Esophagus muscularis mucosa (tissue), 3 donors: ENCODE data around the gene GMDS.

Source experiments
- CTCF ChIP-seq, 3 experiments: fragments of 200-600 bp in 2 of 3; fragments of 450-650 bp in 1 of 3; sonication (generic) in 2 of 3; IDR thresholded peaks; one replicate each; pipeline ENCODE4 v1.5.1; 2017 to 2019; ENCODE audit warnings: antibody characterized with exemption in 3 of 3, mild to moderate bottlenecking in 2 of 3, moderate library complexity in 1 of 3
- POLR2A ChIP-seq: fragments of 450-650 bp; IDR thresholded peaks from one replicate; pipeline ENCODE4 v1.6.1; 2017; ENCODE audit warnings: antibody characterized with exemption, moderate library complexity, mild to moderate bottlenecking, low read depth
- POLR2AphosphoS5 ChIP-seq, 2 donors: sonication (generic); formaldehyde crosslinking; IDR thresholded peaks; one replicate each; pipeline ENCODE4 v1.6.1; 2017; ENCODE audit warnings: antibody characterized with exemption in 2 of 2

GRCh38 chr6:2197984-2198383 lies 47.4 kb downstream of the GMDS start:
- TF ChIP-seq CTCF (IDR thresholded peaks at IDR 0.05) (no peak), POLR2A (no peak), POLR2AphosphoS5 (IDR thresholded peaks at IDR 0.05) (no peak)
